ENCODE data around the gene MPHOSPH9.

MPHOSPH9 gene

DNA sequence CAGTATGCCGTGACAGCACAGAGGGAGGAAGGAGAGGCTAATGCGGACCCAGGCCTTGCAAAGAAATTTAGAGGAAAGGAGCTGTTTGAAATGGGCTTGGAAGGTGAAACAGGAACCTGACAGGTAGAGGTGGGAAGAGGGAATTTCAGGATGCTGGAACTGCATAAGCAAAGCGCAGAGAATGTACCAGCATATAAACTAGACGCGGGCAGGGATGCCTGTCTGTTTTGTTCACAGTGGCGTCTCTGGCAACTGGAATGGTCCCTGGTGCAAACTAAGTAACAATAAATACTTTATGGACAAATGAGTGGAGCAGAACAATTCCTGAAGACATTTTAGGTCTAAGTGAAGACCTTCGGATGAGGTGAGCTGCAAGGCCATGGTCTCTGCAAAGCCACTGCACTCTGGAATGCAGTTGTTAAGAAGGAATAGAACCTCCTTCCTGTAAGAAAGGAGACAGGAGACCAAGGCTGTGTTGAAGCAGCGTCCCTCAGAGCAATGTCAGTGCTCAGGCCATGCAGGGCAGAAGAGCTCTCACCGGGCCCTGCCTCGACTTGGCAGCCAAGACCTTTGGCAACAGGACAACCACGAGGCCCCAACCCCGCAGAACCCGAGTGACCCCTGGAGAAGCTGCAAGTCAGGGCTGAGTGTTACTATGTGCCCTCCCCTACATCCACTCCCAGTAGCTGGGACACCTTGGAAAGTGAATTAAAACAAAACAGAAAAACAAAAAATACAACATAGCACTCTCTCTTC lies 124.8 kb downstream of the MPHOSPH9 start:
- DNase-seq (ENCODE audit: low spot score), result no peak
- H3K36me3 Mint-ChIP-seq (ENCODE audit: low read depth), result peaks cover 18% of the 10 kb centered on the region
- peak overlapping the region; percentile 97 for H3K27ac Mint-ChIP-seq
- peaks cover 40% of the 10 kb centered on the region for H3K4me1 Mint-ChIP-seq (ENCODE audit: low read depth)
- H3K9me3 Mint-ChIP-seq, result no peaks in the 10 kb centered on the region
- no peaks in the 10 kb centered on the region for H3K27me3 Mint-ChIP-seq (ENCODE audit: low read depth)
- no peak overlapping the region for H3K4me3 Mint-ChIP-seq

DNA sequence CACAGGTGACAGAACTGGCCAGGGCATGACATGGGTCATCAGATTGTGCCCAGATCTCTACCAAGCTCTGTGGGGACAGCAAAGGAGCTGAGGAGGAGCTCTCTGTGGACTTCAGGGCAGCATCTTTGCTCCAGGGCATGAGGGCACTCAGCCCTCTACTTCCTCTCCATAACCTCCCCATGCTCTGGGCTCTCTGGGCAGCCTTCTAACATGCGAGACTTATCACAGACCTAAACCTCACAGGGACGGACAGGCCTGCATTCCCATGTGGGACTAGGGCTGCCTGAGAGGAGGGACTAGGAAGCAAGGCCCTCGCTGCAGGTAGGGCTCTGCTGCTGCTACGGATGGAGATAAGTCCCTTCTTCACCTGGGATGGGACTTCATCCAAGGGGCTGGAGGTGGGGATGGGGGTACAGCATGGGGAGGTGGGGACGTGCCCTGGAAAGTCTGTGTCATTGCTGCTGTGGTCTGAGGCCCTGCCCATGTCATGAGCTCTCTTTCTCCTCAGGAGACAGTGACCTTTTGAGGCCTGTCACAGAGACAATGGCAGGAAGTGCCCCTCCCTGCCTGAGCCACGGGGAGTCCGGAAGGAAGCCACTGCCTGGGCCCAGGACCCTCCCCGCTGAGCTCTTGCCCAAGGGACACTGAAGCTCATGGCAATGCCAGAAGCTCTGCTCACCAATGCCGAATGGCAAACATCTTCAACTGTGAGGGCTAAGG lies 126.1 kb downstream of the MPHOSPH9 start:
- Mint-ChIP-seq H3K36me3 (ENCODE audit: low read depth) (peaks cover 18% of the 10 kb centered on the region), H3K9me3 (no peaks in the 10 kb centered on the region), H3K27ac (peak overlapping the region; percentile 97), H3K4me3 (peak overlapping the region; percentile 66), H3K27me3 (ENCODE audit: low read depth) (no peaks in the 10 kb centered on the region), H3K4me1 (ENCODE audit: low read depth) (peaks cover 46% of the 10 kb centered on the region)
- peak; percentile 77 for DNase-seq (ENCODE audit: low spot score)

DNA sequence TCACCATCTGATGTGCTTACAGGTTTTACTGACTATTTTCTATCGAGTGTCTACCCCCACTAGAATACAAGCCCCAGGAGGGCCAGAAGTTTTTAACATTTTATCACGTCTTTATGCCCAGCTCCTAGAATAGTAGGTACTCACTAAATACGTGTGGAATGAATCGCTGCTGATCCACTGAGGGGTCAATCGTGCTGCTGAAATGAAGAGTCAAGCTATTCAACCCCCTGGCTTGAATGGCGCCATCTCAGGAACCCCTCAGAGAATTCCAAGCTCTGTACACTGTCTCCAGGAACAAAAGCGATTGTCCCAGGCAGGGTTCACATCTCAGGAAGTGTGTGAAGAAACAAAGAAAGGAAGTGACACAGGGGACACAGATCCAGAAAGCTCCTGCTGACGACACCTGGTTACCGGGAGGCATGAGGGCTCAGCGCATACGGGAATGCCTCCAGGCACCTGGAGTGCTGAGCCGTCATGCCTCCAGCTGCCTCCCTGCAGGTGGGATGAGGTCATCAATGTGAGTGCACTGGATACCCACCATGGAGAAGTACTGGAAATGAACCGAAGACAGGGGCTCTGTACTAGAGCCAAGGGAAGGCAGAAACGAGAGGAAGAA lies 127.6 kb downstream of the MPHOSPH9 start:
- no peak for DNase-seq (ENCODE audit: low spot score)
- peak overlapping the region; percentile 97 for H3K27ac Mint-ChIP-seq
- peaks cover 46% of the 10 kb centered on the region for H3K4me1 Mint-ChIP-seq (ENCODE audit: low read depth)
- peaks cover 18% of the 10 kb centered on the region for H3K36me3 Mint-ChIP-seq (ENCODE audit: low read depth)
- no peaks in the 10 kb centered on the region for H3K27me3 Mint-ChIP-seq (ENCODE audit: low read depth)
- peak overlapping the region; percentile 35 for H3K4me3 Mint-ChIP-seq
- no peaks in the 10 kb centered on the region for H3K9me3 Mint-ChIP-seq

DNA sequence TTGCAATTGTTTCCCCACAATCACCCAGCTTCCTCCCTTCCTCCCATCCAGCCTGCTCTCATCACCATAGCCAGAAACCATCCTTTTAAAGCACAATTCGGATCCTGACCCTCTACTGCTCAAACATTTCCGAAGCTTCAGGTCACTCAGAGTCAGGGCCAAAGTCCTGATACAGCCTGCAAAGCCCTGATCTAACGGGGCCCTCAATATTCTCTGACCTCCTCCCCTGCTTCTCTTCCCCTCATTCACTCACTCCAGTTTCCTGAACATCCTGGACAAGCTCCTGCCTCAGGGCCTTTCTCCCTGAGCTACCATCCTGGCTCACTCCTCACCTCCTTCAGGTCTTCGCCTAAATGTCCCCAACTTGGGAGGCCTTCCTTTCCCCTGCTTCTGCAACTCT lies 128.1 kb downstream of the MPHOSPH9 start:
- no peak for DNase-seq (ENCODE audit: low spot score)
- peaks cover 16% of the 10 kb centered on the region for H3K36me3 Mint-ChIP-seq (ENCODE audit: low read depth)
- H3K4me3 Mint-ChIP-seq, result no peak overlapping the region
- no peaks in the 10 kb centered on the region for H3K27me3 Mint-ChIP-seq (ENCODE audit: low read depth)
- peaks cover 46% of the 10 kb centered on the region for H3K4me1 Mint-ChIP-seq (ENCODE audit: low read depth)
- H3K27ac Mint-ChIP-seq, result peak overlapping the region; percentile 97
- H3K9me3 Mint-ChIP-seq, result no peaks in the 10 kb centered on the region
